ENCODE measurements around the gene ANKRD34A.

DNA sequence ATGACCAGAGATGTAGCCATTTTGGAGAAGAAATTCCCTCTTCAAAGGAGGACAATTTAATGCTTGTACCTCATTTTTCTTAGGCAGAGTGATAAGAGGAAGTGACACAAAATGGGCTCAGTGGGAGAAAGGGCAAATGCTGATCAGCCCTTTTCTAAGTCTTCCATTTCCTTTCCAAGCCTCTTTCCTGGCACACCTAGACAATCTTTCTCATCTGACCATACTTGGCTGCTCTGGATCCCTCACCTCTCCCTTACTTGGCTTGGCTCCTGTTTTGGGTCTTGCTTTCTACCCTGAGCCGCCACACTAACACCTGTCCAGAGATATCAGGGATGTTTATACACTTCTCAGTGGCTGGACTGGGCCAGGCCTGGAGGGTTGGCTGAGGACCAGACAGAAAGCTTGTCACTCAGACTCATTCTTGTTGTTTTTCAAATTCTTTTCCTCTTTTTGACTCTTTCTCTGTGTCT, 18.9 kb upstream of the ANKRD34A start:
- TF ChIP-seq EZH2 (optimal IDR thresholded peaks at IDR 0.05; ENCODE audit: low read depth, low read length) (no peak), EZH2phosphoT487 (IDR thresholded peaks at IDR 0.05; ENCODE audit: low read length) (no peak)
- TF ChIP-seq, protein P1, sequence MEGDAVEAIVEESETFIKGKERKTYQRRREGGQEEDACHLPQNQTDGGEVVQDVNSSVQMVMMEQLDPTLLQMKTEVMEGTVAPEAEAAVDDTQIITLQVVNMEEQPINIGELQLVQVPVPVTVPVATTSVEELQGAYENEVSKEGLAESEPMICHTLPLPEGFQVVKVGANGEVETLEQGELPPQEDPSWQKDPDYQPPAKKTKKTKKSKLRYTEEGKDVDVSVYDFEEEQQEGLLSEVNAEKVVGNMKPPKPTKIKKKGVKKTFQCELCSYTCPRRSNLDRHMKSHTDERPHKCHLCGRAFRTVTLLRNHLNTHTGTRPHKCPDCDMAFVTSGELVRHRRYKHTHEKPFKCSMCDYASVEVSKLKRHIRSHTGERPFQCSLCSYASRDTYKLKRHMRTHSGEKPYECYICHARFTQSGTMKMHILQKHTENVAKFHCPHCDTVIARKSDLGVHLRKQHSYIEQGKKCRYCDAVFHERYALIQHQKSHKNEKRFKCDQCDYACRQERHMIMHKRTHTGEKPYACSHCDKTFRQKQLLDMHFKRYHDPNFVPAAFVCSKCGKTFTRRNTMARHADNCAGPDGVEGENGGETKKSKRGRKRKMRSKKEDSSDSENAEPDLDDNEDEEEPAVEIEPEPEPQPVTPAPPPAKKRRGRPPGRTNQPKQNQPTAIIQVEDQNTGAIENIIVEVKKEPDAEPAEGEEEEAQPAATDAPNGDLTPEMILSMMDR (IDR thresholded peaks at IDR 0.05; ENCODE audit: low read length): no peak

All from MM.1S (cell line).